BE2C (cell line): ENCODE data around the gene STIP1.

ENCODE experiments used
- DNase-seq: peaks from one replicate; pipeline ENCODE4 v3.0.0-alpha.2; 2020
- H3K27me3 ChIP-seq: fragments of 250-450 bp; sonication (Bioruptor Pico); 2 replicates; pipeline ENCODE4 v1.5.1; 2020; ENCODE audit warnings: mild to moderate bottlenecking
- H3K36me3 ChIP-seq: fragments of 250-450 bp; sonication (Bioruptor Pico); 2 replicates; pipeline ENCODE4 v1.5.1; 2020; ENCODE audit warnings: mild to moderate bottlenecking
- H3K4me1 ChIP-seq: fragments of 250-450 bp; sonication (Bioruptor Pico); 2 replicates; pipeline ENCODE4 v1.5.1; 2020
- H3K4me3 ChIP-seq: 2 replicates; pipeline ENCODE4 v1.5.1; 2011; ENCODE audit warnings: low read depth, low read length
- H3K9me3 ChIP-seq: fragments of 250-450 bp; sonication (Bioruptor Pico); 2 replicates; pipeline ENCODE4 v1.5.1; 2020
- CTCF ChIP-seq: IDR thresholded peaks from 2 replicates; pipeline ENCODE4 v1.5.1; 2012; ENCODE audit warnings: mild to moderate bottlenecking, low read depth, low read length

The STIP1 gene

GRCh38 chr11:64150051-64150450 lies 35.9 kb upstream of the STIP1 start:
- H3K9me3 ChIP-seq = no peaks in the 10 kb centered on the region
- no peaks in the 10 kb centered on the region; the same call in 1 of the 2 replicates for H3K36me3 ChIP-seq
- H3K4me3 ChIP-seq = no peak overlapping the region
- no peak for TF ChIP-seq CTCF
- H3K27me3 ChIP-seq = no peaks in the 10 kb centered on the region
- no peak for DNase-seq
- H3K4me1 ChIP-seq = peaks cover 5% of the 10 kb centered on the region; the same call in 1 of the 2 replicates

- DNase-seq = peak; percentile 37
- H3K27me3 ChIP-seq = no peaks in the 10 kb centered on the region
- H3K4me3 ChIP-seq = no peak overlapping the region
- H3K4me1 ChIP-seq = peaks cover 5% of the 10 kb centered on the region; the same call in 1 of the 2 replicates
- TF ChIP-seq CTCF = no peak
- no peaks in the 10 kb centered on the region for H3K9me3 ChIP-seq
- no peaks in the 10 kb centered on the region; the same call in 1 of the 2 replicates for H3K36me3 ChIP-seq
Measured at GRCh38 chr11:64150481-64151239, 35.3 kb upstream of the STIP1 start.

- Histone ChIP-seq H3K4me1 (peaks cover 5% of the 10 kb centered on the region; the same call in 1 of the 2 replicates), H3K9me3 (no peaks in the 10 kb centered on the region), H3K27me3 (no peaks in the 10 kb centered on the region), H3K4me3 (no peak overlapping the region), H3K36me3 (no peaks in the 10 kb centered on the region; the same call in 1 of the 2 replicates)
- TF ChIP-seq CTCF = no peak
- no peak for DNase-seq
Measured at GRCh38 chr11:64151337-64151736, 34.6 kb upstream of the STIP1 start.

- Histone ChIP-seq H3K9me3 (no peaks in the 10 kb centered on the region), H3K4me3 (no peak overlapping the region), H3K27me3 (no peaks in the 10 kb centered on the region), H3K36me3 (no peaks in the 10 kb centered on the region; the same call in 1 of the 2 replicates), H3K4me1 (peaks cover 9% of the 10 kb centered on the region)
- peak; percentile 59 for DNase-seq
- peak; percentile 75 for TF ChIP-seq CTCF
Measured at GRCh38 chr11:64152841-64153691, 32.9 kb upstream of the STIP1 start.

- Histone ChIP-seq H3K27me3 (no peaks in the 10 kb centered on the region), H3K4me1 (peaks cover 9% of the 10 kb centered on the region), H3K4me3 (no peak overlapping the region), H3K36me3 (no peaks in the 10 kb centered on the region; the same call in 1 of the 2 replicates), H3K9me3 (no peaks in the 10 kb centered on the region)
- no peak for TF ChIP-seq CTCF
- DNase-seq = no peak
Measured at GRCh38 chr11:64153812-64154211, 32.2 kb upstream of the STIP1 start.
